ENCODE data around the gene C2orf72. TPM values are rescaled to one million over a fixed set of nuclear protein-coding genes. Genes with fewer than 3 reads are reported as not detected.

The C2orf72 gene
- total and polyA plus RNA-seq, 2 of the 13 experiments (the other 11 are each of a cell fraction or from before 2014, with no cell fraction given), result 147 to 203 TPM

DNA sequence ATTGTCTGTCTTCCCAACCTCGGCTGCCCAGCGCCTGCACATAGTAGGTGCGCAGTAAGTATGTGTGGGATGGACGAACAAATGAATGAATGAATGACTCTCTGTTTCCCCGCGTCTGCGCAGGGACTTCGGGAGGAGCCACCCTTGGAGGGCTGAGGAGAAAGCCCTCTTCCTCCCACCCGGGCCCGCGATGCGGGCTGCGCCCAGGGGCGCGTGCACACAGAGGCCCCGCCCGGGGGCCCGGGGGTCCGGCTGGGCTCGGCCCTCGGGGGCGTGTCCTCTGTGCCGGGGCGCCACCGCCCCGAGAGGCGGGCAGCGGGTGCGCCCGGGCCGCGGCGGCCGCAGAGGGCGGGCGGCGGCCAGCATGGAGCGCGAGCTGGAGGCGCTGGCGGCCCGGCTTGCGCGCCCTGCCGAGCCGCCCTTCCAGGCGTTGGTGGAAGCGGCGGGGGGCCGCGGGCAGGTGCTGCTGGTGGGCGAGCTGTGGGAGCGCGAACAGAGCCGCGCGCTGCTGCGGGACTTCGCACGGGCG is at the start of gene C2orf72 (continued):
- no peak for TF ChIP-seq ZBTB21 (CRISPR knock-in tag; IDR thresholded peaks at IDR 0.05)
- TF ChIP-seq MYC (CRISPR knock-in tag; IDR thresholded peaks at IDR 0.05; ENCODE audit: borderline replicate concordance), result no peak; the same call in 1 of the 2 replicates
- TF ChIP-seq, protein P1, sequence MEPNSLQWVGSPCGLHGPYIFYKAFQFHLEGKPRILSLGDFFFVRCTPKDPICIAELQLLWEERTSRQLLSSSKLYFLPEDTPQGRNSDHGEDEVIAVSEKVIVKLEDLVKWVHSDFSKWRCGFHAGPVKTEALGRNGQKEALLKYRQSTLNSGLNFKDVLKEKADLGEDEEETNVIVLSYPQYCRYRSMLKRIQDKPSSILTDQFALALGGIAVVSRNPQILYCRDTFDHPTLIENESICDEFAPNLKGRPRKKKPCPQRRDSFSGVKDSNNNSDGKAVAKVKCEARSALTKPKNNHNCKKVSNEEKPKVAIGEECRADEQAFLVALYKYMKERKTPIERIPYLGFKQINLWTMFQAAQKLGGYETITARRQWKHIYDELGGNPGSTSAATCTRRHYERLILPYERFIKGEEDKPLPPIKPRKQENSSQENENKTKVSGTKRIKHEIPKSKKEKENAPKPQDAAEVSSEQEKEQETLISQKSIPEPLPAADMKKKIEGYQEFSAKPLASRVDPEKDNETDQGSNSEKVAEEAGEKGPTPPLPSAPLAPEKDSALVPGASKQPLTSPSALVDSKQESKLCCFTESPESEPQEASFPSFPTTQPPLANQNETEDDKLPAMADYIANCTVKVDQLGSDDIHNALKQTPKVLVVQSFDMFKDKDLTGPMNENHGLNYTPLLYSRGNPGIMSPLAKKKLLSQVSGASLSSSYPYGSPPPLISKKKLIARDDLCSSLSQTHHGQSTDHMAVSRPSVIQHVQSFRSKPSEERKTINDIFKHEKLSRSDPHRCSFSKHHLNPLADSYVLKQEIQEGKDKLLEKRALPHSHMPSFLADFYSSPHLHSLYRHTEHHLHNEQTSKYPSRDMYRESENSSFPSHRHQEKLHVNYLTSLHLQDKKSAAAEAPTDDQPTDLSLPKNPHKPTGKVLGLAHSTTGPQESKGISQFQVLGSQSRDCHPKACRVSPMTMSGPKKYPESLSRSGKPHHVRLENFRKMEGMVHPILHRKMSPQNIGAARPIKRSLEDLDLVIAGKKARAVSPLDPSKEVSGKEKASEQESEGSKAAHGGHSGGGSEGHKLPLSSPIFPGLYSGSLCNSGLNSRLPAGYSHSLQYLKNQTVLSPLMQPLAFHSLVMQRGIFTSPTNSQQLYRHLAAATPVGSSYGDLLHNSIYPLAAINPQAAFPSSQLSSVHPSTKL (CRISPR knock-in tag; IDR thresholded peaks at IDR 0.05), result no peak
- TF ChIP-seq NFIB (CRISPR knock-in tag; IDR thresholded peaks at IDR 0.05; ENCODE audit: borderline replicate concordance), result no peak
- TF ChIP-seq FOXA3 (CRISPR knock-in tag; IDR thresholded peaks at IDR 0.05), result no peak
- TF ChIP-seq SP1 (IDR thresholded peaks at IDR 0.05), result no peak
- TF ChIP-seq SP1 (CRISPR knock-in tag; IDR thresholded peaks at IDR 0.05), result no peak
- TF ChIP-seq ZKSCAN8 (CRISPR knock-in tag; IDR thresholded peaks at IDR 0.05; ENCODE audit: borderline replicate concordance), result no peak
- TF ChIP-seq, protein P2, sequence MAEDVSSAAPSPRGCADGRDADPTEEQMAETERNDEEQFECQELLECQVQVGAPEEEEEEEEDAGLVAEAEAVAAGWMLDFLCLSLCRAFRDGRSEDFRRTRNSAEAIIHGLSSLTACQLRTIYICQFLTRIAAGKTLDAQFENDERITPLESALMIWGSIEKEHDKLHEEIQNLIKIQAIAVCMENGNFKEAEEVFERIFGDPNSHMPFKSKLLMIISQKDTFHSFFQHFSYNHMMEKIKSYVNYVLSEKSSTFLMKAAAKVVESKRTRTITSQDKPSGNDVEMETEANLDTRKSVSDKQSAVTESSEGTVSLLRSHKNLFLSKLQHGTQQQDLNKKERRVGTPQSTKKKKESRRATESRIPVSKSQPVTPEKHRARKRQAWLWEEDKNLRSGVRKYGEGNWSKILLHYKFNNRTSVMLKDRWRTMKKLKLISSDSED (CRISPR knock-in tag; IDR thresholded peaks at IDR 0.05), result no peak
- no peak for TF ChIP-seq NFKBIZ (CRISPR knock-in tag; IDR thresholded peaks at IDR 0.05)
- no peak; the same call in 1 of the 2 replicates for TF ChIP-seq ZNF777 (CRISPR knock-in tag; IDR thresholded peaks at IDR 0.05)
- no peak for TF ChIP-seq FIP1L1 (IDR thresholded peaks at IDR 0.05; ENCODE audit: borderline replicate concordance, insufficient read depth, low read depth, low read length)
- TF ChIP-seq ZNF792 (CRISPR knock-in tag; IDR thresholded peaks at IDR 0.05), result no peak
- TF ChIP-seq POGZ (CRISPR knock-in tag; IDR thresholded peaks at IDR 0.05), result no peak; the same call in 1 of the 2 replicates
- TF ChIP-seq, protein P3, sequence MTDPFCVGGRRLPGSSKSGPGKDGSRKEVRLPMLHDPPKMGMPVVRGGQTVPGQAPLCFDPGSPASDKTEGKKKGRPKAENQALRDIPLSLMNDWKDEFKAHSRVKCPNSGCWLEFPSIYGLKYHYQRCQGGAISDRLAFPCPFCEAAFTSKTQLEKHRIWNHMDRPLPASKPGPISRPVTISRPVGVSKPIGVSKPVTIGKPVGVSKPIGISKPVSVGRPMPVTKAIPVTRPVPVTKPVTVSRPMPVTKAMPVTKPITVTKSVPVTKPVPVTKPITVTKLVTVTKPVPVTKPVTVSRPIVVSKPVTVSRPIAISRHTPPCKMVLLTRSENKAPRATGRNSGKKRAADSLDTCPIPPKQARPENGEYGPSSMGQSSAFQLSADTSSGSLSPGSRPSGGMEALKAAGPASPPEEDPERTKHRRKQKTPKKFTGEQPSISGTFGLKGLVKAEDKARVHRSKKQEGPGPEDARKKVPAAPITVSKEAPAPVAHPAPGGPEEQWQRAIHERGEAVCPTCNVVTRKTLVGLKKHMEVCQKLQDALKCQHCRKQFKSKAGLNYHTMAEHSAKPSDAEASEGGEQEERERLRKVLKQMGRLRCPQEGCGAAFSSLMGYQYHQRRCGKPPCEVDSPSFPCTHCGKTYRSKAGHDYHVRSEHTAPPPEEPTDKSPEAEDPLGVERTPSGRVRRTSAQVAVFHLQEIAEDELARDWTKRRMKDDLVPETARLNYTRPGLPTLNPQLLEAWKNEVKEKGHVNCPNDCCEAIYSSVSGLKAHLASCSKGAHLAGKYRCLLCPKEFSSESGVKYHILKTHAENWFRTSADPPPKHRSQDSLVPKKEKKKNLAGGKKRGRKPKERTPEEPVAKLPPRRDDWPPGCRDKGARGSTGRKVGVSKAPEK (CRISPR knock-in tag; IDR thresholded peaks at IDR 0.05; ENCODE audit: borderline replicate concordance), result no peak
- TF ChIP-seq YY1 (IDR thresholded peaks at IDR 0.05; ENCODE audit: insufficient read depth, insufficient replicate concordance, low read depth, low read length), result peak; percentile 64
- peak; percentile 43; the same call in 1 of the 2 replicates for TF ChIP-seq ZNF563 (CRISPR knock-in tag; IDR thresholded peaks at IDR 0.05)
- TF ChIP-seq ZNF484 (CRISPR knock-in tag; IDR thresholded peaks at IDR 0.05; ENCODE audit: borderline replicate concordance, low read depth), result no peak
- no peak for TF ChIP-seq PHF5A (CRISPR knock-in tag; IDR thresholded peaks at IDR 0.05; ENCODE audit: low read depth, unreplicated experiment)
- peak; percentile 58 for TF ChIP-seq MAX (IDR thresholded peaks at IDR 0.05)
- no peak for TF ChIP-seq EEA1 (CRISPR knock-in tag; IDR thresholded peaks at IDR 0.05; ENCODE audit: borderline replicate concordance)
- TF ChIP-seq, protein P4, sequence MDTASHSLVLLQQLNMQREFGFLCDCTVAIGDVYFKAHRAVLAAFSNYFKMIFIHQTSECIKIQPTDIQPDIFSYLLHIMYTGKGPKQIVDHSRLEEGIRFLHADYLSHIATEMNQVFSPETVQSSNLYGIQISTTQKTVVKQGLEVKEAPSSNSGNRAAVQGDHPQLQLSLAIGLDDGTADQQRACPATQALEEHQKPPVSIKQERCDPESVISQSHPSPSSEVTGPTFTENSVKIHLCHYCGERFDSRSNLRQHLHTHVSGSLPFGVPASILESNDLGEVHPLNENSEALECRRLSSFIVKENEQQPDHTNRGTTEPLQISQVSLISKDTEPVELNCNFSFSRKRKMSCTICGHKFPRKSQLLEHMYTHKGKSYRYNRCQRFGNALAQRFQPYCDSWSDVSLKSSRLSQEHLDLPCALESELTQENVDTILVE (CRISPR knock-in tag; IDR thresholded peaks at IDR 0.05), result no peak

Measured in HepG2 (cell line).